8988T (cell line): ENCODE results near the gene CSTF1.
"Not testable (repeated sequence)": the region's sequence is repeated elsewhere in the genome, so short reads cannot be mapped to it uniquely, and the experiment has no call there.

Experiments used
- DNase-seq: peaks from one replicate; pipeline ENCODE4 v3.0.0; 2011

CSTF1 gene

DNA sequence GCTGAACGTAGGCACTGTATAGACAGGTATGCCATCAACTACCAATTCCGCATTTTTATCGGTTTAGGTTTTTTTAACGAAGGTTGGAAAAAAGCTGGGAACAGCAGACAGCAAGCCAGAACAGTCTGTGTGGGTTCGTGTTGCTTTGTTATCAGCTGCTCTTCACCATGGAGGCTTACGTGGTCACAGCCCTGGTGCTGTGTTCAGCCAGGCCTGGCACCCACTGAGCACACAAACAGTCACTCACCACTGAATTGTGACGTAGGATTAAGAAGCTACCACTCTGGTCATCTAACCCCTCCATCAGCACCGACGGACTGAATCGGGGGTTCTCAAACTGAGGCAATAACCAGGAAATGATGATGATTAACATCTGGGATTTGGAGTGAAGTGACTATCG is 20.5 kb upstream of the CSTF1 start:
- no peak for DNase-seq

GRCh38 chr20:56372850-56373249 is 19.6 kb upstream of the CSTF1 start:
- DNase-seq: no peak

- no peak for DNase-seq
These were observed 18.5 kb upstream of the CSTF1 start for GRCh38 chr20:56373942-56374341.

- DNase-seq: no peak
These were observed 16.1 kb upstream of the CSTF1 start for GRCh38 chr20:56376331-56376730.

GRCh38 chr20:56378386-56378785 is 14.1 kb upstream of the CSTF1 start:
- no peak for DNase-seq

DNA sequence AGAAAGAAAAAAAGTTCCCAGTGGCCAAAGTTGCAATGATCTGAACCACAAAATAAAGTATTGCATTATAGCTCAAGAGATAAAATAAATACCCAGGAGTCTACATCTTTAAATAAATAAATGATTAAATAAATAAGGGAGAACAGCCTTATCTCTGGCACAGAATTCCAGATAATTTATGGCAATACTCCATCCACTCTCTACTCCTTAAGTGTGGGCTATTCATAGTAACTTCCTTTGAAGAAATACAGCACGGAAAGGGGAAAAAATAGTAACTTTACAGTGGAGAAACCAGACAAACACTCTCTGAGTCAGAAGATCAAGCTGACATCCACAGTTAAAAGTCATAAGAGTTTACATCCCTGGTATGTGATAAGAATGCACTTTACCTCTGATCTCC is 12.1 kb upstream of the CSTF1 start:
- no peak for DNase-seq

- no peak for DNase-seq
These were observed 10.9 kb upstream of the CSTF1 start for GRCh38 chr20:56381501-56381900.

GRCh38 chr20:56382696-56383095 is 9.7 kb upstream of the CSTF1 start:
- DNase-seq: no peak

DNA sequence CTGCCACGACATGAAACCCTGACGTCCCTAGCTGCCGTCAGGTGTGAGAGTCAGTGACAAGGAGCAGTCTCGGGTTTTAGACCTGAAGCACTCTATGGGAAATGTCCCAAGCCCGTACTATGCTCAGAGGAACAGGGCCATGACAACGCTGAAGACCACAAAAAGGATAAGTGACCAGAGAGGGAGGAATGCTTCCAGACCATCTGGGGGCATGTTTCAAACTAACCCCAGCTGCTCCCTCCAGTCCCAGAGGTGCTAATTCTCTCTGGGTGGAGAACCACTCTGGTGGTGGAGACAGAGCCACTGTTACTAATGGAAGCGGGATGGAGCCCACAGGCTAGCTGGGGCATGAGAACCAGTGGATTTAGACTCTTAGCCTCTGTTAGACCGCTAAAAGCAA is 9.1 kb upstream of the CSTF1 start:
- DNase-seq: no peak

- no peak for DNase-seq
These were observed 7.3 kb upstream of the CSTF1 start for GRCh38 chr20:56385130-56385529.

DNA sequence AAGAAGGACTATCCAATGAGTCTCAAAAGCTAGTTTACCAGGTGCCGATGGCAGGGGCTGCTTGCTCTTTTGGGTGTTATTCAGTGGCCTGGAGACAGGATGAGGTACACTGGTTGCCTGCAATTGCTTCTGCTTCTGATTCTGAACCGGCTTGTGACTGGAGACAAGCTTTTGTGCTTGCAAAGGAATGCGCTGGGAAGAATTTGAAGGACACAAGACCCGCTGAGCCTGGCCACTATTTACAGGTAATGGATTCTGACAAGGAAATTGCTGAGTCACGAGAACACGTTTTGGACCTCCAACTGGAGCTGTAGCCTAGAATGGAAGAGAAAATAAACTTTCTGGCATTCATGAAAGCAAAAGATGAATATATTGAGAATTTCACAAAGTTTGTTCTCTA is 6.2 kb upstream of the CSTF1 start:
- DNase-seq: no peak

GRCh38 chr20:56388882-56389281 is 3.6 kb upstream of the CSTF1 start:
- no peak for DNase-seq

DNA sequence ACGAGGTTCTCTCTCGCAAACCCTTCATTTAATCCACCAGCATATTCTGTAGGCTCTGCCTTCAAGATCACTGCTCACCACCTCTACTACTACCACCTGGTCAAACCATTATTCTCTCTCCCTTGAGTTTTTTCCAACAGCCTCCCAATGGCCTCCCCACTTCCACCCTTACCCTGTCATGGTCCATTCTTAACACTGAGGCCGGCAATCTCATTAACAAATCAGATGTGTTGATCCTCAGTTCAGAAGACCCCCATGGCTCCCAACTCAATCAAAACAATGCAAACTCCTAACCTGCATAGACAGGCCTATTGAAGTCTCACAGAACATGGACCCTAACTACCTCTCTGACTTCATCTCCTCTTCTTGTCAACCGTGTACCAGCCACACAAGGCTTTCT is 2.6 kb upstream of the CSTF1 start:
- no peak for DNase-seq

DNA sequence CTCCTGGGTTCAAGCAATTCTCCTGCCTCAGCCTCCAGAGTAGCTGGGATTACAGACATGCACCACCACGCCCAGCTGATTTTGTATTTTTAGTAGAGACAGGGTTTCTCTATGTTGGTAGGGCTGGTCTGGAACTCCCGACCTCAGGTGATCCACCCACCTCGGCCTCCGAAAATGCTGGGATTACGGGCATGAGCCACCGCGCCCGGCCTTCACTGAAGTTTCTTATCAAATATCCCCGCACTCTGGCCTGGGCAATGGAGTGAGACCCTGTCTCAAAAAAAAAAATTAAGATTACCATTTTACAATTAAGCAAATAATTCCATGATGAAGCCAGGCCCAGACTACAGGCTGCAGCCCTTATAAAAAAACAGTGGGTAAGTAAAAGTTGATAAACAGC is 2.0 kb upstream of the CSTF1 start:
- not testable (repeated sequence) for DNase-seq

DNA sequence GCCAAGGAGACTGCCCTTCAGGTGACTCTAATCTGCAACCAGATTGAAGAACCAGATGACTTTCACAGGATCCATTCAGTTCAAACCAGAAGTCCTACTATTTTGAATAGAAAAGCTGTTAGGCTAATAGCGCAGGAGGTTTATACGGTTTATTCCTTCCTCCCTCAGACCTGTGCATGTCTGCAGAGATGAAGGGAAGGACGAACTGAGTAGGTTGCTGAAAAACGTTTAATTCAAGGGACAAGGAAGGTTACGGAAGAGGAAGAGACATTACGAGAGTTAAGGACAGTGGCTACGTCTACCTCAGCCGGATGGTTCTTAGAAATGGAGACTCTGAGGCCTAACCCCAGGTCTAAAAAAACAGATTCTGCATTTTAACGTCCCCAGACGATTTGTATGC is 1.4 kb upstream of the CSTF1 start:
- no peak for DNase-seq

DNA sequence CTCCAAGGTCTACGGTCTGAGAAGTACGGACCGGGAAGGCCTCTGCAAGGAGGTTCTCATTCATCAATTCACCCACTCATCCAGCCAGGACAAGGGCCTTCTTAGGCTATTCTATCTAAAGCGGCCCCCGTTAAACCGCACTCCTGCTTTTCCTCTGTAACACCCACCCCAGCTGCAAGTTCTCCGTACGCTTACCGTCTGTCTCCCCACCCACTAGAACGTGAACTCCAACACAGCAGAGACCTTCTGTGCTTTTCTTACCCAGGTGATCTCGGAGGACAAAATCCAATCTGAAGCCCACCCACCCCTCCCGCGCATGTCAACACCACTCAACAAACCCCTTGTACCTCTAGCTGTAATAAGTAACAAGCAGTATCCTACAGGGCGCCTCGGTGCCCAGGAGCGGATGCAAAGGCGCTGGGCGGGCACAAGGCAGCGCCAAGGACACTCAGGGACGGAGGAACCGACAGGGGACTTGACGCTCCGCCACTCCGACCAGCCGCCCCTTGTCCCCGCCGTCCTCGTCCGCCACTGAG is 781 bp upstream of the CSTF1 start:
- DNase-seq: no peak

DNA sequence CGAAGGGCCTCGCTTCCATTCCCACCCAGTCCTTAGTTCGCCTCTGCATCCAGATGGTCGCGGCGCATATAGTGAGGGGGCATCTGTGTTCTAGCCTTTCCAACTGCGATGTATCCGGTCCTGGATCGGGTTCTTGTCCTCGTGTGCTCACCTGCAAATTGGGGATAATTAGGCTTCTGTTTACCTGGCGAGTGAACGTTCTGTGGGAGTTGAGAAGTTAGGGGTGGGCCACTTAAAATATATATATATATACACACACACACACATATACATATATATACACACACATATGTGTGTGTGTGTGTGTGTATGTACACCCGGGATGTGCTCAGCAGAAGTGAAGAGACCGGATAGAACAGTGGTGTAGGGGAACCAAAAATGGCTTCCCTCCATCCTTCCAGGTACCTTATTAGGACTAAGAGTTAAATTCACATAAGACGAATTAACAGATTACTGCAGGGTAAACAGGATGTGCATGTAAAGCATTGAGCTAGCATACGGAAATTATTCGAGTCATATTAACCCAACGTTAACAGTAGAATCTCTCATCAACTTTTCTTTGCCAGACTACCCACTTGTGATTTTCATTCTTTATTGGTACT is 537 bp downstream of the CSTF1 start:
- DNase-seq: no peak

GRCh38 chr20:56393653-56394052 is 1.2 kb downstream of the CSTF1 start:
- no peak for DNase-seq

DNA sequence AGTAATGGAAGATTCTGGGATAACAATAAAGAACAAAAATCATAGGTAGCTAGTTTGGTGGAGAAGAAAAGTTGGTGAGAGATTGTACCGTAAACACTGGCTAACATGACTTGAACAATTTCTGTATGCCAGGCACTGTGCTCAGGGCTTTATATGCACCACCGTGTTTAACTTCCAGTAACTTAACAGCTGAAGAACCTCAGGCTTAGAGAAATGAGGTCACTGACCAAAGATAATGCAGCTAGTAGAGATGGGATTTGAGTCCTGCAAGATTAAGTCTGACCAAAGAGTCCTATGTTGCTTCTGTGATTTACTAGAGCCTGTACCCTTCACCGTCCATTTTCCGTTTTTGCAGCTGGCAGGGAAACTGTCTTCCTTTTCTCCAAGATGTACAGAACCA is 2.7 kb downstream of the CSTF1 start:
- DNase-seq: no peak

DNA sequence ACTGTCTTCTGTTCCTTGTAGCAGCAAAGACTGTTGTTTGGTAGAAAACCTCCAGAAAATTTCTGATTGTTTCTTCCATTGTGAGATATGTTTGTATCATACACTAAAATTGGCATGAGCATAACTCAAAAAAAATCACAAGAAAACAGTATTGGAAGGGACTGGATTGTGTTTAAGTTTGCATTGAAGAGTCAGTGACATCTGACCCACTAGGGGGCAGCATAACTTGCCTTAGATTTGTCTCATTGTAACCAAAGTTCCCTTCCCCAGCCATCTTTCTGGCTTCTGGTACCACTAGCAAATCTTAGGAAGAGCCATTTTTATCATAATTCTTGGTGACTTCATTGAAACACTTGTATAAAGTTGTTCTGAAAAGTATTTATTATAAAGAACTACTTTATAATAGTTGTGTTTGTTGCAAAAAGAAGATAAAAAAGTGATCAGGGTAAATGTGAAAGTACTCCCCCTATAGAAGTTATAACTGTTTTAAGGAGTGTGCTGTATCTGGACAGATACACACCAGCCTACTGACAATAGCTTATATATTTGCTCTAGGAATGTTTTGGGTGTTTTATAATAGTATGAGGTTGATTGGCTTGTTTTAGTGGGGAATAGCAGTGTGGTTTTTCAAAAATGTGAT is 7.7 kb downstream of the CSTF1 start:
- DNase-seq: no peak

GRCh38 chr20:56403465-56403864 is 11.0 kb downstream of the CSTF1 start:
- no peak for DNase-seq

DNA sequence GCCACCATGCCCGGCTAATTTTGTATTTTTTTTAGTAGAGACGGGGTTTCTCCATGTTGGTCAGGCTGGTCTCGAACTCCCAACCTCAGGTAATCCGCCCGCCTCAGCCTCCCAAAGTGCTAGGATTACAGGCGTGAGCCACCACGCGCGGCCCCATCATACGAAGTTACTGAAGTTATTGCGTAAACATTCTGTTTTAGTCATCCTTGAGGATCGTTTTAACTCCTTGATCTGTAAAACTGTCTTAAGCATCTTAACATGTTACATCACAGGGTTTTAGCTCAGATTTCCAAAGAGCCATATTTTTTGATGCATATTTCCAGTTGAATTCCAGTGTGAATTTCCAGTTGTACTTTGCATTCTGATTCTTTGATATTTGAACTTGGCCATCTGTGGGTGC is 12.9 kb downstream of the CSTF1 start:
- not testable (repeated sequence) for DNase-seq

DNA sequence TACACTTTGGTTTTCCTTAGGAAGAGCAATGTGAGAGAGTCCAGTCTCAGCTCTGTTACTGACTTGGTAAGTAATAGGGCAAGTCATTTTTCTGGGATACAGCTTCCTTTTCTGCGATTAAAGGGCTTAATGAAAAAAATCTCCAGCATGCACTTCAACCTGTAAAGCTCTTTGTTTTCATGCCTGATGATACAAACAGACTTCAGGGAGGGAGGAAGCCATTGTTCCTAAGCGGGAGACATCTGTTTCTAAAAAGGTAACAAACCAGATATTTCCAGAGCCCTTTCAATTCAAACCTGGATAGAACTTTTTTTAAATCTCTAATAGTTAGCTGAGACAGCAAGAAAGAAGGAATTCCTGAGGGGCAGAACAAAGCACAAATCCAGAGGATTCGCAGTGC is 14.5 kb downstream of the CSTF1 start:
- DNase-seq: no peak

- no peak for DNase-seq
These were observed 17.1 kb downstream of the CSTF1 start for GRCh38 chr20:56409521-56409920.

- DNase-seq: no peak
These were observed 17.5 kb downstream of the CSTF1 start for GRCh38 chr20:56409956-56410355.
